Measurements from ENCODE around the gene CUL4A.

GRCh38 chr13:113196970-113197737, 12.3 kb upstream of the CUL4A start:
- TF ChIP-seq CTCF (IDR thresholded peaks at IDR 0.05) (no peak), POLR2A (IDR thresholded peaks at IDR 0.05) (no peak), POLR2AphosphoS5 (IDR thresholded peaks at IDR 0.05) (no peak)

Measured in transverse colon (tissue), 4 donors.